H1 (cell line): ENCODE results near the gene PAQR7. TPM values are rescaled to one million over a fixed set of nuclear protein-coding genes. Genes with fewer than 3 reads are reported as not detected.

ENCODE experiments used
- CTCF ChIA-PET: fragments of 300-600 bp; sonication (Branson Sonifier 250); formaldehyde crosslinking; loops from one replicate; lab custom pipeline; 2021; ENCODE audit not compliant: partially characterized antibody; lab: Charles Lee
- POLR2A ChIA-PET: fragments of 300-600 bp; sonication (Branson Sonifier 250); formaldehyde crosslinking; loops from one replicate; lab custom pipeline; 2021; ENCODE audit warnings: inconsistent platforms; ENCODE audit not compliant: partially characterized antibody; lab: Charles Lee
- DNase-seq, 2 experiments: peaks; one replicate each; pipeline versions ENCODE4 v3.0.0 to v3.0.0-alpha.2; 2010 to 2022; ENCODE audit warnings: low spot score in 2 of 2, low read depth in 1 of 2, mixed read lengths in 1 of 2
- FAIRE-seq: peaks from 2 replicates; lab custom pipeline; 2011; peaks lifted over from hg19 to GRCh38; lab: Jason Lieb, UNC
- H2AFZ ChIP-seq: 2 replicates; pipeline ENCODE4 v1.8.1; 2012; ENCODE audit warnings: low read length, inconsistent platforms
- H2AK5ac ChIP-seq: 2 replicates; pipeline ENCODE4 v1.6.1; 2013; ENCODE audit warnings: low read depth, low read length
- H2BK120ac ChIP-seq: replicated peaks from 2 replicates; pipeline ENCODE3; 2013; ENCODE audit warnings: low read depth, low read length, inconsistent platforms
- H2BK12ac ChIP-seq: 2 replicates; pipeline ENCODE4 v1.6.1; 2013; ENCODE audit warnings: low read depth, low read length
- H2BK15ac ChIP-seq: 2 replicates; pipeline ENCODE4 v1.6.1; 2013; ENCODE audit warnings: low read length
- H2BK20ac ChIP-seq: 2 replicates; pipeline ENCODE4 v1.6.1; 2013; ENCODE audit warnings: low read length
- H2BK5ac ChIP-seq: 2 replicates; pipeline ENCODE4 v1.6.1; 2013; ENCODE audit warnings: low read depth, low read length
- H3K14ac ChIP-seq: 2 replicates; pipeline ENCODE4 v1.6.1; 2013; ENCODE audit warnings: inconsistent platforms; ENCODE audit not compliant: insufficient read length
- H3K18ac ChIP-seq: 2 replicates; pipeline ENCODE4 v1.6.1; 2013; ENCODE audit warnings: low read length; ENCODE audit errors: extremely low read depth
- H3K23ac ChIP-seq: 2 replicates; pipeline ENCODE4 v1.6.1; 2013; ENCODE audit warnings: inconsistent platforms; ENCODE audit not compliant: insufficient read length
- H3K23me2 ChIP-seq: 2 replicates; pipeline ENCODE4 v1.6.1; 2013; ENCODE audit warnings: low read depth, low read length
- H3K27ac ChIP-seq: 2 replicates; pipeline ENCODE4 v1.6.1; 2011; ENCODE audit warnings: low read depth, low read length, inconsistent platforms
- H3K27me3 ChIP-seq, 4 experiments: replicated peaks in 1 of 4; 1 replicate in 1 of 4; 2 replicates in 3 of 4; pipeline versions ENCODE4 v1.6.1 to v1.8.1; 2011 to 2013; ENCODE audit warnings: low read length in 3 of 4, mild to moderate bottlenecking in 3 of 4, inconsistent platforms in 2 of 4, mixed read lengths in 2 of 4, moderate library complexity in 1 of 4; ENCODE audit not compliant: control insufficient read depth in 3 of 4, insufficient read depth in 3 of 4; ENCODE audit errors: extremely low read depth in 1 of 4
- H3K36me3 ChIP-seq, 4 experiments: 2 replicates each; pipeline versions ENCODE4 v1.6.1 to v1.8.1; 2011 to 2013; ENCODE audit warnings: mild to moderate bottlenecking in 4 of 4, low read length in 3 of 4, moderate library complexity in 2 of 4, control low read depth in 1 of 4, inconsistent platforms in 1 of 4; ENCODE audit not compliant: insufficient read depth in 4 of 4, control insufficient read depth in 2 of 4
- H3K4ac ChIP-seq: replicated peaks from 2 replicates; pipeline ENCODE3; 2013; ENCODE audit warnings: low read length, low read depth, mixed read lengths, inconsistent platforms; ENCODE audit not compliant: insufficient read length
- H3K4me1 ChIP-seq, 4 experiments: replicated peaks in 1 of 4; 1 replicate in 1 of 4; 2 replicates in 3 of 4; pipeline versions ENCODE4 v1.6.1 to v1.8.1; 2011 to 2013; ENCODE audit warnings: low read length in 3 of 4, inconsistent platforms in 2 of 4, mixed read lengths in 1 of 4; ENCODE audit not compliant: insufficient read depth in 4 of 4, control insufficient read depth in 3 of 4
- H3K4me2 ChIP-seq, 2 experiments: 2 replicates each; pipeline versions ENCODE4 v1.6.1 to v1.8.1; 2011 to 2013; ENCODE audit warnings: low read depth in 2 of 2, low read length in 2 of 2, control low read depth in 1 of 2, inconsistent platforms in 1 of 2, mild to moderate bottlenecking in 1 of 2; ENCODE audit not compliant: insufficient read depth in 1 of 2
- H3K4me3 ChIP-seq, 4 experiments: fragments of 200-600, 300-600 bp in 1 of 4; sonication (generic), shearing (Covaris generic), sonication (Bioruptor Twin) in 1 of 4; 2 replicates each; pipeline versions ENCODE4 v1.5.1 to v1.8.1; 2011 to 2016; ENCODE audit warnings: low read length in 4 of 4, low read depth in 3 of 4, control low read depth in 2 of 4, inconsistent platforms in 2 of 4, mild to moderate bottlenecking in 2 of 4, mixed read lengths in 1 of 4, moderate library complexity in 1 of 4; ENCODE audit not compliant: insufficient read depth in 2 of 4; ENCODE audit errors: extremely low read depth in 1 of 4
- H3K56ac ChIP-seq: replicated peaks from 2 replicates; pipeline ENCODE3; 2013; ENCODE audit warnings: low read depth, mild to moderate bottlenecking, mixed read lengths, low read length, inconsistent platforms; ENCODE audit not compliant: insufficient read length
- H3K79me1 ChIP-seq: 2 replicates; pipeline ENCODE4 v1.6.1; 2013; ENCODE audit warnings: low read depth, low read length, control low read depth
- H3K79me2 ChIP-seq, 2 experiments: 2 replicates each; pipeline versions ENCODE4 v1.6.1 to v1.8.1; 2012 to 2013; ENCODE audit warnings: low read length in 2 of 2, mild to moderate bottlenecking in 2 of 2, inconsistent platforms in 1 of 2; ENCODE audit not compliant: insufficient read depth in 2 of 2, control insufficient read depth in 1 of 2
- H3K9ac ChIP-seq, 4 experiments: replicated peaks in 1 of 4; 1 replicate in 1 of 4; 2 replicates in 3 of 4; pipeline versions ENCODE4 v1.6.1 to v1.8.1; 2011 to 2013; ENCODE audit warnings: low read depth in 3 of 4, low read length in 3 of 4, control low read depth in 2 of 4, mild to moderate bottlenecking in 2 of 4, moderate library complexity in 2 of 4, inconsistent platforms in 1 of 4; ENCODE audit errors: extremely low read depth in 1 of 4
- H3K9me3 ChIP-seq, 2 experiments: 2 replicates each; pipeline versions ENCODE4 v1.6.1 to v1.8.1; 2012 to 2013; ENCODE audit warnings: mild to moderate bottlenecking in 2 of 2, moderate library complexity in 2 of 2, control low read depth in 1 of 2, inconsistent platforms in 1 of 2, low read depth in 1 of 2, low read length in 1 of 2, mixed read lengths in 1 of 2; ENCODE audit not compliant: insufficient read depth in 2 of 2
- H4K20me1 ChIP-seq, 2 experiments: replicated peaks in 1 of 2; 2 replicates each; pipeline versions ENCODE3 to v1.8.1; 2011 to 2013; ENCODE audit warnings: inconsistent platforms in 2 of 2, low read length in 2 of 2, mild to moderate bottlenecking in 1 of 2; ENCODE audit not compliant: insufficient read depth in 2 of 2, control insufficient read depth in 1 of 2
- H4K5ac ChIP-seq: 2 replicates; pipeline ENCODE4 v1.6.1; 2013; ENCODE audit warnings: low read length, low read depth, mixed read lengths, inconsistent platforms; ENCODE audit not compliant: insufficient read length
- H4K8ac ChIP-seq: 2 replicates; pipeline ENCODE4 v1.8.0; 2013; ENCODE audit warnings: mild to moderate bottlenecking, moderate library complexity, low read length, inconsistent platforms; ENCODE audit not compliant: insufficient read depth; ENCODE audit errors: extremely low read depth
- H4K91ac ChIP-seq: replicated peaks from 2 replicates; pipeline ENCODE3; 2013; ENCODE audit warnings: low read length, mixed read lengths, inconsistent platforms; ENCODE audit not compliant: insufficient read length
- RXRA ChIP-seq: IDR thresholded peaks from 2 replicates; pipeline ENCODE4 v1.6.1; 2011; ENCODE audit warnings: low read depth, mild to moderate bottlenecking, low read length, moderate library complexity; ENCODE audit not compliant: insufficient read depth
- WGBS, 2 experiments: shearing (Covaris generic) in 1 of 2; methylation state at CpG; one replicate each; pipeline versions ENCODE4 v1.1.6 to v1.1.7; 2013 to 2015; ENCODE audit warnings: low lambda C conversion rate in 2 of 2, mixed read lengths in 2 of 2, inconsistent platforms in 1 of 2, low coverage in 1 of 2, missing lambda C conversion rate in 1 of 2; ENCODE audit not compliant: insufficient replicate concordance in 2 of 2, insufficient coverage in 1 of 2, insufficient read length in 1 of 2; ENCODE audit errors: extremely low coverage in 1 of 2, missing lambda C conversion rate in 1 of 2; 5-methylcytosine and 5-hydroxymethylcytosine counted together
- polyA plus RNA-seq, 7 experiments: library from polyadenylated mRNA; depleted of rRNA in 3 of 7; stranded (reverse) in 5 of 7; unstranded in 2 of 7; fragments of >200 nt in 5 of 7; fragments of 200-250 nt in 2 of 7; gene quantifications; 1 replicate in 5 of 7; 2 replicates in 1 of 7; 4 replicates in 1 of 7; pipeline versions ENCODE4 v1.2.1 to v1.2.3, GENCODE V29; 2011 to 2013; ENCODE audit warnings: missing spikeins in 2 of 7, mixed read lengths in 2 of 7
- total RNA-seq: library from RNA; stranded (reverse); fragmentation: NEBNext Ultra II Directional; extraction: Animal tissue kit (Norgen Biotek cat#: 25700); gene quantifications from 2 replicates; pipeline ENCODE4 v1.2.1, GENCODE V29; 2021

PAQR7 gene
- total and polyA plus RNA-seq, 2 of the 8 experiments (the other 6 are each of a cell fraction or from before 2014, with no cell fraction given), result 7.3 to 7.4 TPM

- Histone ChIP-seq H4K20me1 (peaks cover 0 to 3% of the 10 kb centered on the region in 2 experiments), H2AK5ac (no peak overlapping the region), H3K23ac (no peak overlapping the region), H3K4me3 (no peak overlapping the region), H3K79me1 (peaks cover 5% of the 10 kb centered on the region), H3K18ac (no peak overlapping the region), H4K5ac (no peak overlapping the region), H3K23me2 (peaks cover 11% of the 10 kb centered on the region), H2BK12ac (no peak overlapping the region), H3K56ac (no peak overlapping the region), H3K4me2 (no peak overlapping the region), H3K14ac (no peak overlapping the region), H2BK5ac (no peak overlapping the region), H3K36me3 (no peaks in the 10 kb centered on the region; a peak in 1 of 8 replicates), H4K91ac (no peak overlapping the region), H3K9ac (no peak overlapping the region), H2BK15ac (no peak overlapping the region), H2BK120ac (no peak overlapping the region), H3K9me3 (no peaks in the 10 kb centered on the region), H3K27me3 (no peaks in the 10 kb centered on the region), H3K4ac (no peak overlapping the region), H3K4me1 (no peaks in the 10 kb centered on the region; a peak in 2 of 7 replicates), H2AFZ (no peak overlapping the region), H3K27ac (no peak overlapping the region), H3K79me2 (peaks cover 6 to 82% of the 10 kb centered on the region in 2 experiments; a peak in 3 of 4 replicates), H4K8ac (no peak overlapping the region), H2BK20ac (no peak overlapping the region)
- FAIRE-seq (no peak), DNase-seq (no peak)
- TF ChIP-seq RXRA, result no peak
- ChIA-PET CTCF (interaction anchor here (0.6 to 2.1 kb wide), 3 partner anchors 13 to 284 kb away, joined by 3 to 7 read pairs (median 3); no protein-coding TSS in a partner anchor), POLR2A (interaction anchor here (1.3 to 2.1 kb wide), 3 partner anchors 9 to 20 kb away, joined by 4 to 7 read pairs (median 6); partner anchors contain the start of gene PAQR7)
- 86% methylated on average over 2 of the region's 2 CpGs; no CpG with 5 or more reads in 1 of the 2 experiments for WGBS, 2 experiments
These were observed 21.0 kb downstream of the PAQR7 start for GRCh38 chr1:25854554-25854953.
